Measurements from ENCODE around the gene KLHL36.

- TF ChIP-seq CTCF (IDR thresholded peaks at IDR 0.05) (no peak), ZFX (IDR thresholded peaks at IDR 0.05; ENCODE audit: borderline replicate concordance) (no peak)
Measured at GRCh38 chr16:84657229-84657837, 9.0 kb downstream of the KLHL36 start.
